Endothelial cell of umbilical vein (primary cell): ENCODE results near the gene DIMT1. TPM values are rescaled to one million over a fixed set of nuclear protein-coding genes. Genes with fewer than 3 reads are reported as not detected.

Source experiments
- BruUV-seq: library from RNA; stranded (reverse); fragments of 400-500 nt; replicated peaks from 2 replicates; lab custom pipeline; 2021; lab: Mats Ljungman, UMichigan
- CTCF ChIA-PET: fragments of 300-600, 350-600 bp; sonication (Branson Sonifier 250); formaldehyde crosslinking; loops from one replicate; lab custom pipeline; 2021; ENCODE audit warnings: antibody characterized with exemption, inconsistent platforms; lab: Charles Lee
- POLR2A ChIA-PET: fragments of 300-600, 350-600 bp; sonication (Branson Sonifier 250); formaldehyde crosslinking; loops from one replicate; lab custom pipeline; 2021; ENCODE audit warnings: antibody characterized with exemption, inconsistent platforms; lab: Charles Lee
- DNase-seq: peaks from one replicate; pipeline ENCODE4 v3.0.0-alpha.2; 2011; ENCODE audit warnings: low read depth, low spot score
- FAIRE-seq: peaks from 2 replicates; lab custom pipeline; 2011; peaks lifted over from hg19 to GRCh38; lab: Jason Lieb, UNC
- H2AFZ ChIP-seq: 2 replicates; pipeline ENCODE4 v1.6.0; 2012; ENCODE audit warnings: low read depth, low read length, control low read depth, inconsistent platforms
- H3K27ac ChIP-seq: 2 replicates; pipeline ENCODE4 v1.5.1; 2011; ENCODE audit warnings: low read depth, mild to moderate bottlenecking, control low read depth, low read length, moderate library complexity; ENCODE audit not compliant: insufficient read depth
- H3K27me3 ChIP-seq, 2 experiments: 2 replicates each; pipeline versions ENCODE4 v1.6.0 to v1.6.1; 2011; ENCODE audit warnings: low read length in 2 of 2, mixed read lengths in 1 of 2; ENCODE audit not compliant: control insufficient read depth in 2 of 2, insufficient read depth in 2 of 2
- H3K36me3 ChIP-seq, 2 experiments: 2 replicates in 1 of 2; 3 replicates in 1 of 2; pipeline ENCODE4 v1.5.1; 2011; ENCODE audit warnings: low read length in 2 of 2, mild to moderate bottlenecking in 1 of 2, moderate library complexity in 1 of 2; ENCODE audit not compliant: control insufficient read depth in 2 of 2, insufficient read depth in 2 of 2; ENCODE audit errors: extremely low read depth in 1 of 2
- H3K4me1 ChIP-seq: 3 replicates; pipeline ENCODE4 v1.5.1; 2011; ENCODE audit warnings: mild to moderate bottlenecking, low read length; ENCODE audit not compliant: control insufficient read depth, insufficient read depth; ENCODE audit errors: extremely low read depth
- H3K4me2 ChIP-seq: 2 replicates; pipeline ENCODE4 v1.6.1; 2011; ENCODE audit warnings: low read length, control low read depth, mixed read lengths; ENCODE audit not compliant: insufficient read depth
- H3K4me3 ChIP-seq, 3 experiments: fragments of 200-600 bp in 1 of 3; sonication (generic), shearing (Covaris generic) in 1 of 3; replicated peaks in 1 of 3; 2 replicates each; pipeline ENCODE4 v1.5.1; 2011 to 2016; ENCODE audit warnings: control low read depth in 3 of 3, low read length in 3 of 3, mild to moderate bottlenecking in 2 of 3, inconsistent platforms in 1 of 3, low read depth in 1 of 3, moderate library complexity in 1 of 3; ENCODE audit not compliant: insufficient read depth in 1 of 3
- H3K79me2 ChIP-seq: 2 replicates; pipeline ENCODE4 v1.6.0; 2012; ENCODE audit warnings: low read length, inconsistent platforms; ENCODE audit not compliant: control insufficient read depth, insufficient read depth
- H3K9ac ChIP-seq: replicated peaks from 2 replicates; pipeline ENCODE3; 2011; ENCODE audit warnings: low read length, control low read depth; ENCODE audit not compliant: insufficient read depth; ENCODE audit errors: extremely low read depth
- H3K9me1 ChIP-seq: replicated peaks from 3 replicates; pipeline ENCODE4 v1.6.0; 2011; ENCODE audit warnings: mild to moderate bottlenecking, low read length; ENCODE audit not compliant: control insufficient read depth, insufficient read depth; ENCODE audit errors: extremely low read depth
- H3K9me3 ChIP-seq: replicated peaks from 2 replicates; pipeline ENCODE4 v1.5.1; 2012; ENCODE audit warnings: low read length, inconsistent platforms; ENCODE audit not compliant: control insufficient read depth, insufficient read depth
- H4K20me1 ChIP-seq: replicated peaks from 2 replicates; pipeline ENCODE3; 2011; ENCODE audit warnings: mild to moderate bottlenecking, low read length; ENCODE audit not compliant: control insufficient read depth, insufficient read depth; ENCODE audit errors: extremely low read depth
- EZH2 ChIP-seq: IDR thresholded peaks from 2 replicates; pipeline ENCODE4 v1.6.1; 2012; ENCODE audit warnings: borderline replicate concordance, low read depth, mild to moderate bottlenecking, moderate library complexity, low read length, inconsistent platforms; ENCODE audit not compliant: severe bottlenecking
- GATA2 ChIP-seq: IDR thresholded peaks from 2 replicates; pipeline ENCODE4 v1.7.0; 2011; ENCODE audit warnings: low read depth, mild to moderate bottlenecking, moderate library complexity, mixed read lengths, low read length; ENCODE audit not compliant: insufficient read length, insufficient read depth
- JUN ChIP-seq: IDR thresholded peaks from 2 replicates; pipeline ENCODE4 v1.6.1; 2011; ENCODE audit warnings: borderline replicate concordance, low read depth; ENCODE audit not compliant: insufficient read length, insufficient read depth
- MYC ChIP-seq: IDR thresholded peaks from one replicate; pipeline ENCODE4 v1.6.1; 2011; ENCODE audit warnings: mild to moderate bottlenecking, low read depth, low read length
- POLR2A ChIP-seq: IDR thresholded peaks from 2 replicates; pipeline ENCODE4 v1.6.1; 2012; ENCODE audit warnings: low read depth, mild to moderate bottlenecking, control low read depth, low read length
- POLR2AphosphoS5 ChIP-seq: IDR thresholded peaks from 2 replicates; pipeline ENCODE4 v1.6.1; 2012; ENCODE audit warnings: low read depth, mild to moderate bottlenecking, control low read depth, low read length, moderate library complexity; ENCODE audit not compliant: insufficient read depth
- dilution Hi-C: fragments of 300-500 bp; cut with MboI; formaldehyde crosslinking; loops from one replicate; pipeline ENCODE4 v1.15.0; 2019; ENCODE audit warnings: low sequenced_read_pairs; ENCODE audit not compliant: extremely low pct_ligation_motif_present
- intact Hi-C: fragments of 100-400 bp; cut with micrococcal nuclease; formaldehyde crosslinking; loops from one replicate; pipeline ENCODE4 v1.10.0; 2022
- polyA plus RNA-seq, 4 experiments: library from polyadenylated mRNA; depleted of rRNA in 3 of 4; stranded (reverse) in 3 of 4; unstranded in 1 of 4; fragments of >200 nt; gene quantifications; 2 replicates each; pipeline versions ENCODE4 v1.2.1 to v1.2.3, GENCODE V29; 2011 to 2012; ENCODE audit warnings: missing spikeins in 1 of 4
- total RNA-seq: library from RNA; stranded (reverse); gene quantifications from 2 replicates; pipeline ENCODE4 v1.2.3, GENCODE V29; 2021
- TF ChIP-seq, protein P1 (sequence below), 2 donors: IDR thresholded peaks; 1 replicate in 1 of 2; 2 replicates in 1 of 2; pipeline ENCODE4 v1.5.1; 2011; ENCODE audit warnings: low read length in 2 of 2, mild to moderate bottlenecking in 2 of 2, moderate library complexity in 2 of 2, control low read depth in 1 of 2, inconsistent platforms in 1 of 2, low read depth in 1 of 2; ENCODE audit not compliant: insufficient read depth in 1 of 2; ENCODE audit errors: extremely low read depth in 1 of 2
- TF ChIP-seq, protein P2 (sequence below): IDR thresholded peaks from 2 replicates; pipeline ENCODE4 v1.6.1; 2011; ENCODE audit not compliant: insufficient read depth, insufficient read length

The DIMT1 gene
- total and polyA plus RNA-seq, 2 donors (not counting 3 experiments of a cell fraction or from before 2014, with no cell fraction given): 21.9 to 34.4 TPM

DNA sequence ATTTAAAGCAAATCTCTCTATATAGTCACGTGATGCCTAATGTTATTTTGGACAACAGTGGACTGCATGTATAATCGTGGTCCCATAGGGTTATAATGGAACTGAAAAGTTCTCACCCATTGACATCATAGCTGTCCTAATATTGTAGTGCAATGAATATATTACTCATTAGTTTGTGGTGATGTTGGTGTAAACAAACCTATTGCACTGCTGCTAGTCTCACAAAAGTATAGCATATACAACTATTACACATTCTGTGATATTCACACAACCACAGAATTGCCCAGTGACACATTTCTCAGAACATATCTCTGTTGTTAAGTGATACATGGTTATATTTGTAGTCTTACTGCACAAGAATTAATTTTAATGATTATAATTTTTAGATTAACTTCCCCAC, 46.6 kb upstream of the DIMT1 start:
- Histone ChIP-seq H3K27me3 (no peaks in the 10 kb centered on the region), H3K79me2 (no peaks in the 10 kb centered on the region), H3K9me3 (no peaks in the 10 kb centered on the region), H3K9ac (peak overlapping the region; percentile 15), H3K4me2 (no peak overlapping the region), H3K4me1 (no peaks in the 10 kb centered on the region), H3K4me3 (no peak overlapping the region), H3K9me1 (no peaks in the 10 kb centered on the region), H3K27ac (no peak overlapping the region), H2AFZ (no peak overlapping the region), H3K36me3 (peaks cover 2 to 3% of the 10 kb centered on the region in 2 experiments), H4K20me1 (no peaks in the 10 kb centered on the region)
- BruUV-seq: no TSS peak
- CTCF ChIA-PET: interaction anchor here (0.7 to 4.3 kb wide), 5 partner anchors 9 to 328 kb away, joined by 3 to 32 read pairs (median 6); no protein-coding TSS in a partner anchor
- intact Hi-C loops (no loop called here), dilution Hi-C loops (no loop called here)
- POLR2A ChIA-PET: no interaction called here
- TF ChIP-seq EZH2 (no peak), POLR2A (no peak), GATA2 (no peak), JUN (no peak), MYC (no peak), POLR2AphosphoS5 (no peak)
- TF ChIP-seq, protein P1, sequence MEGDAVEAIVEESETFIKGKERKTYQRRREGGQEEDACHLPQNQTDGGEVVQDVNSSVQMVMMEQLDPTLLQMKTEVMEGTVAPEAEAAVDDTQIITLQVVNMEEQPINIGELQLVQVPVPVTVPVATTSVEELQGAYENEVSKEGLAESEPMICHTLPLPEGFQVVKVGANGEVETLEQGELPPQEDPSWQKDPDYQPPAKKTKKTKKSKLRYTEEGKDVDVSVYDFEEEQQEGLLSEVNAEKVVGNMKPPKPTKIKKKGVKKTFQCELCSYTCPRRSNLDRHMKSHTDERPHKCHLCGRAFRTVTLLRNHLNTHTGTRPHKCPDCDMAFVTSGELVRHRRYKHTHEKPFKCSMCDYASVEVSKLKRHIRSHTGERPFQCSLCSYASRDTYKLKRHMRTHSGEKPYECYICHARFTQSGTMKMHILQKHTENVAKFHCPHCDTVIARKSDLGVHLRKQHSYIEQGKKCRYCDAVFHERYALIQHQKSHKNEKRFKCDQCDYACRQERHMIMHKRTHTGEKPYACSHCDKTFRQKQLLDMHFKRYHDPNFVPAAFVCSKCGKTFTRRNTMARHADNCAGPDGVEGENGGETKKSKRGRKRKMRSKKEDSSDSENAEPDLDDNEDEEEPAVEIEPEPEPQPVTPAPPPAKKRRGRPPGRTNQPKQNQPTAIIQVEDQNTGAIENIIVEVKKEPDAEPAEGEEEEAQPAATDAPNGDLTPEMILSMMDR (IDR thresholded peaks at IDR 0.05; ENCODE audit: extremely low read depth in 1 of 2, insufficient read depth in 1 of 2, low read depth in 1 of 2, low read length in 2 of 2): no peak
- TF ChIP-seq, protein P2, sequence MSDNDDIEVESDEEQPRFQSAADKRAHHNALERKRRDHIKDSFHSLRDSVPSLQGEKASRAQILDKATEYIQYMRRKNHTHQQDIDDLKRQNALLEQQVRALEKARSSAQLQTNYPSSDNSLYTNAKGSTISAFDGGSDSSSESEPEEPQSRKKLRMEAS: no peak
- DNase-seq (no peak), FAIRE-seq (no peak)
